H1 (cell line): ENCODE measurements around the gene NAA60. TPM values are rescaled to one million over a fixed set of nuclear protein-coding genes. Genes with fewer than 3 reads are reported as not detected.
"Not testable (repeated sequence)": the region's sequence is repeated elsewhere in the genome, so short reads cannot be mapped to it uniquely, and the experiment has no call there.

Experiments
- CTCF ChIA-PET: fragments of 300-600 bp; sonication (Branson Sonifier 250); formaldehyde crosslinking; loops from one replicate; lab custom pipeline; 2021; ENCODE audit not compliant: partially characterized antibody; lab: Charles Lee
- POLR2A ChIA-PET: fragments of 300-600 bp; sonication (Branson Sonifier 250); formaldehyde crosslinking; loops from one replicate; lab custom pipeline; 2021; ENCODE audit warnings: inconsistent platforms; ENCODE audit not compliant: partially characterized antibody; lab: Charles Lee
- DNase-seq, 2 experiments: peaks; one replicate each; pipeline versions ENCODE4 v3.0.0 to v3.0.0-alpha.2; 2010 to 2022; ENCODE audit warnings: low spot score in 2 of 2, low read depth in 1 of 2, mixed read lengths in 1 of 2
- FAIRE-seq: peaks from 2 replicates; lab custom pipeline; 2011; peaks lifted over from hg19 to GRCh38; lab: Jason Lieb, UNC
- H2AFZ ChIP-seq: 2 replicates; pipeline ENCODE4 v1.8.1; 2012; ENCODE audit warnings: low read length, inconsistent platforms
- H2AK5ac ChIP-seq: 2 replicates; pipeline ENCODE4 v1.6.1; 2013; ENCODE audit warnings: low read depth, low read length
- H2BK120ac ChIP-seq: replicated peaks from 2 replicates; pipeline ENCODE3; 2013; ENCODE audit warnings: low read depth, low read length, inconsistent platforms
- H2BK12ac ChIP-seq: 2 replicates; pipeline ENCODE4 v1.6.1; 2013; ENCODE audit warnings: low read depth, low read length
- H2BK15ac ChIP-seq: 2 replicates; pipeline ENCODE4 v1.6.1; 2013; ENCODE audit warnings: low read length
- H2BK20ac ChIP-seq: 2 replicates; pipeline ENCODE4 v1.6.1; 2013; ENCODE audit warnings: low read length
- H2BK5ac ChIP-seq: 2 replicates; pipeline ENCODE4 v1.6.1; 2013; ENCODE audit warnings: low read depth, low read length
- H3K14ac ChIP-seq: 2 replicates; pipeline ENCODE4 v1.6.1; 2013; ENCODE audit warnings: inconsistent platforms; ENCODE audit not compliant: insufficient read length
- H3K18ac ChIP-seq: 2 replicates; pipeline ENCODE4 v1.6.1; 2013; ENCODE audit warnings: low read length; ENCODE audit errors: extremely low read depth
- H3K23ac ChIP-seq: 2 replicates; pipeline ENCODE4 v1.6.1; 2013; ENCODE audit warnings: inconsistent platforms; ENCODE audit not compliant: insufficient read length
- H3K23me2 ChIP-seq: 2 replicates; pipeline ENCODE4 v1.6.1; 2013; ENCODE audit warnings: low read depth, low read length
- H3K27ac ChIP-seq: 2 replicates; pipeline ENCODE4 v1.6.1; 2011; ENCODE audit warnings: low read depth, low read length, inconsistent platforms
- H3K27me3 ChIP-seq, 4 experiments: replicated peaks in 1 of 4; 1 replicate in 1 of 4; 2 replicates in 3 of 4; pipeline versions ENCODE4 v1.6.1 to v1.8.1; 2011 to 2013; ENCODE audit warnings: low read length in 3 of 4, mild to moderate bottlenecking in 3 of 4, inconsistent platforms in 2 of 4, mixed read lengths in 2 of 4, moderate library complexity in 1 of 4; ENCODE audit not compliant: control insufficient read depth in 3 of 4, insufficient read depth in 3 of 4; ENCODE audit errors: extremely low read depth in 1 of 4
- H3K36me3 ChIP-seq, 4 experiments: 2 replicates each; pipeline versions ENCODE4 v1.6.1 to v1.8.1; 2011 to 2013; ENCODE audit warnings: mild to moderate bottlenecking in 4 of 4, low read length in 3 of 4, moderate library complexity in 2 of 4, control low read depth in 1 of 4, inconsistent platforms in 1 of 4; ENCODE audit not compliant: insufficient read depth in 4 of 4, control insufficient read depth in 2 of 4
- H3K4ac ChIP-seq: replicated peaks from 2 replicates; pipeline ENCODE3; 2013; ENCODE audit warnings: low read length, low read depth, mixed read lengths, inconsistent platforms; ENCODE audit not compliant: insufficient read length
- H3K4me1 ChIP-seq, 4 experiments: replicated peaks in 1 of 4; 1 replicate in 1 of 4; 2 replicates in 3 of 4; pipeline versions ENCODE4 v1.6.1 to v1.8.1; 2011 to 2013; ENCODE audit warnings: low read length in 3 of 4, inconsistent platforms in 2 of 4, mixed read lengths in 1 of 4; ENCODE audit not compliant: insufficient read depth in 4 of 4, control insufficient read depth in 3 of 4
- H3K4me2 ChIP-seq, 2 experiments: 2 replicates each; pipeline versions ENCODE4 v1.6.1 to v1.8.1; 2011 to 2013; ENCODE audit warnings: low read depth in 2 of 2, low read length in 2 of 2, control low read depth in 1 of 2, inconsistent platforms in 1 of 2, mild to moderate bottlenecking in 1 of 2; ENCODE audit not compliant: insufficient read depth in 1 of 2
- H3K4me3 ChIP-seq, 4 experiments: fragments of 200-600, 300-600 bp in 1 of 4; sonication (generic), shearing (Covaris generic), sonication (Bioruptor Twin) in 1 of 4; 2 replicates each; pipeline versions ENCODE4 v1.5.1 to v1.8.1; 2011 to 2016; ENCODE audit warnings: low read length in 4 of 4, low read depth in 3 of 4, control low read depth in 2 of 4, inconsistent platforms in 2 of 4, mild to moderate bottlenecking in 2 of 4, mixed read lengths in 1 of 4, moderate library complexity in 1 of 4; ENCODE audit not compliant: insufficient read depth in 2 of 4; ENCODE audit errors: extremely low read depth in 1 of 4
- H3K56ac ChIP-seq: replicated peaks from 2 replicates; pipeline ENCODE3; 2013; ENCODE audit warnings: low read depth, mild to moderate bottlenecking, mixed read lengths, low read length, inconsistent platforms; ENCODE audit not compliant: insufficient read length
- H3K79me1 ChIP-seq: 2 replicates; pipeline ENCODE4 v1.6.1; 2013; ENCODE audit warnings: low read depth, low read length, control low read depth
- H3K79me2 ChIP-seq, 2 experiments: 2 replicates each; pipeline versions ENCODE4 v1.6.1 to v1.8.1; 2012 to 2013; ENCODE audit warnings: low read length in 2 of 2, mild to moderate bottlenecking in 2 of 2, inconsistent platforms in 1 of 2; ENCODE audit not compliant: insufficient read depth in 2 of 2, control insufficient read depth in 1 of 2
- H3K9ac ChIP-seq, 4 experiments: replicated peaks in 1 of 4; 1 replicate in 1 of 4; 2 replicates in 3 of 4; pipeline versions ENCODE4 v1.6.1 to v1.8.1; 2011 to 2013; ENCODE audit warnings: low read depth in 3 of 4, low read length in 3 of 4, control low read depth in 2 of 4, mild to moderate bottlenecking in 2 of 4, moderate library complexity in 2 of 4, inconsistent platforms in 1 of 4; ENCODE audit errors: extremely low read depth in 1 of 4
- H3K9me3 ChIP-seq, 2 experiments: 2 replicates each; pipeline versions ENCODE4 v1.6.1 to v1.8.1; 2012 to 2013; ENCODE audit warnings: mild to moderate bottlenecking in 2 of 2, moderate library complexity in 2 of 2, control low read depth in 1 of 2, inconsistent platforms in 1 of 2, low read depth in 1 of 2, low read length in 1 of 2, mixed read lengths in 1 of 2; ENCODE audit not compliant: insufficient read depth in 2 of 2
- H4K20me1 ChIP-seq, 2 experiments: replicated peaks in 1 of 2; 2 replicates each; pipeline versions ENCODE3 to v1.8.1; 2011 to 2013; ENCODE audit warnings: inconsistent platforms in 2 of 2, low read length in 2 of 2, mild to moderate bottlenecking in 1 of 2; ENCODE audit not compliant: insufficient read depth in 2 of 2, control insufficient read depth in 1 of 2
- H4K5ac ChIP-seq: 2 replicates; pipeline ENCODE4 v1.6.1; 2013; ENCODE audit warnings: low read length, low read depth, mixed read lengths, inconsistent platforms; ENCODE audit not compliant: insufficient read length
- H4K8ac ChIP-seq: 2 replicates; pipeline ENCODE4 v1.8.0; 2013; ENCODE audit warnings: mild to moderate bottlenecking, moderate library complexity, low read length, inconsistent platforms; ENCODE audit not compliant: insufficient read depth; ENCODE audit errors: extremely low read depth
- H4K91ac ChIP-seq: replicated peaks from 2 replicates; pipeline ENCODE3; 2013; ENCODE audit warnings: low read length, mixed read lengths, inconsistent platforms; ENCODE audit not compliant: insufficient read length
- CTCF ChIP-seq, 3 experiments: IDR thresholded peaks; 1 replicate in 2 of 3; 2 replicates in 1 of 3; pipeline versions ENCODE4 v1.5.1 to v1.6.1; 2011; ENCODE audit warnings: low read length in 3 of 3, mild to moderate bottlenecking in 3 of 3, inconsistent platforms in 2 of 3, low read depth in 1 of 3, moderate library complexity in 1 of 3; ENCODE audit not compliant: insufficient read depth in 1 of 3; ENCODE audit errors: control extremely low read depth in 1 of 3
- EGR1 ChIP-seq: IDR thresholded peaks from 2 replicates; pipeline ENCODE4 v1.6.1; 2011; ENCODE audit warnings: low read depth, low read length, borderline replicate concordance
- RAD21 ChIP-seq, 2 experiments: IDR thresholded peaks in 1 of 2; conservative IDR thresholded peaks in 1 of 2; 2 replicates each; pipeline ENCODE4 v1.6.1; 2011; ENCODE audit warnings: low read depth in 2 of 2, low read length in 2 of 2, improper control_type of control experiment in 1 of 2, inconsistent platforms in 1 of 2, mild to moderate bottlenecking in 1 of 2, moderate library complexity in 1 of 2
- WGBS, 2 experiments: shearing (Covaris generic) in 1 of 2; methylation state at CpG; one replicate each; pipeline versions ENCODE4 v1.1.6 to v1.1.7; 2013 to 2015; ENCODE audit warnings: low lambda C conversion rate in 2 of 2, mixed read lengths in 2 of 2, inconsistent platforms in 1 of 2, low coverage in 1 of 2, missing lambda C conversion rate in 1 of 2; ENCODE audit not compliant: insufficient replicate concordance in 2 of 2, insufficient coverage in 1 of 2, insufficient read length in 1 of 2; ENCODE audit errors: extremely low coverage in 1 of 2, missing lambda C conversion rate in 1 of 2; 5-methylcytosine and 5-hydroxymethylcytosine counted together
- polyA plus RNA-seq, 7 experiments: library from polyadenylated mRNA; depleted of rRNA in 3 of 7; stranded (reverse) in 5 of 7; unstranded in 2 of 7; fragments of >200 nt in 5 of 7; fragments of 200-250 nt in 2 of 7; gene quantifications; 1 replicate in 5 of 7; 2 replicates in 1 of 7; 4 replicates in 1 of 7; pipeline versions ENCODE4 v1.2.1 to v1.2.3, GENCODE V29; 2011 to 2013; ENCODE audit warnings: missing spikeins in 2 of 7, mixed read lengths in 2 of 7
- total RNA-seq: library from RNA; stranded (reverse); fragmentation: NEBNext Ultra II Directional; extraction: Animal tissue kit (Norgen Biotek cat#: 25700); gene quantifications from 2 replicates; pipeline ENCODE4 v1.2.1, GENCODE V29; 2021

Gene NAA60
- total and polyA plus RNA-seq, 2 of the 8 experiments (the other 6 are each of a cell fraction or from before 2014, with no cell fraction given) = 34.1 to 47.6 TPM

GRCh38 chr16:3527216-3527829, 83.8 kb downstream of the NAA60 start:
- H3K4me3 ChIP-seq, H2BK120ac ChIP-seq, H3K27ac ChIP-seq, H3K79me2 ChIP-seq, FAIRE-seq, H3K56ac ChIP-seq, H2AK5ac ChIP-seq, H4K5ac ChIP-seq, POLR2A ChIA-PET, H3K4ac ChIP-seq, H3K14ac ChIP-seq, H3K18ac ChIP-seq, H2BK5ac ChIP-seq, H3K9me3 ChIP-seq, H3K27me3 ChIP-seq, H3K4me2 ChIP-seq, H3K23ac ChIP-seq, H3K4me1 ChIP-seq, H3K79me1 ChIP-seq, H4K20me1 ChIP-seq, H2AFZ ChIP-seq, H2BK12ac ChIP-seq, H3K9ac ChIP-seq, H2BK20ac ChIP-seq, H4K8ac ChIP-seq, H3K23me2 ChIP-seq, H2BK15ac ChIP-seq, H4K91ac ChIP-seq: not testable (repeated sequence)
- H3K36me3 ChIP-seq = peaks cover 3 to 29% (median 15%) of the 10 kb centered on the region in 4 experiments
- CTCF ChIA-PET = interaction anchor here (0.7 to 3.5 kb wide), 16 partner anchors 8 to 808 kb away, joined by 3 to 15 read pairs (median 3); no protein-coding TSS in a partner anchor
- peak; percentile 13 to 89 for DNase-seq
- 83% methylated on average over 12 of the region's 12 CpGs; no CpG with 5 or more reads in 1 of the 2 experiments for whole genome bisulfite sequencing, 2 experiments
- TF ChIP-seq RAD21 (IDR thresholded peaks at IDR 0.05 in 1 of 2, conservative IDR thresholded peaks at IDR 0.05 in 1 of 2; ENCODE audit: low read depth in 2 of 2, low read length in 2 of 2) (peak; percentile 75 to 76), EGR1 (peak; percentile 27; the same call in 1 of the 2 replicates), CTCF (IDR thresholded peaks at IDR 0.05; ENCODE audit: control extremely low read depth in 1 of 3, insufficient read depth in 1 of 3, low read depth in 1 of 3, low read length in 3 of 3) (peak; percentile 45 to 63 (median 62))
